Lung (tissue), 12 donors: ENCODE data around the gene UPF3A. TPM values are rescaled to one million over a fixed set of nuclear protein-coding genes. Genes with fewer than 3 reads are reported as not detected.

Experiments used
- ATAC-seq: fragments of 200-7000 bp; cut with Tn5 transposase; one replicate; pipeline ENCODE4 v1.9.1; 2020; ENCODE audit warnings: moderate number of reproducible peaks; ENCODE audit not compliant: insufficient read depth, low FRiP score
- DNase-seq, 3 donors: peaks; one replicate each; pipeline ENCODE4 v3.0.0-alpha.2; 2013 to 2017
- H3K27ac ChIP-seq, 2 donors: one replicate each; pipeline ENCODE4 v1.5.1; 2013; ENCODE audit warnings: mild to moderate bottlenecking in 2 of 2, moderate library complexity in 2 of 2, control low read depth in 1 of 2, inconsistent platforms in 1 of 2, low read depth in 1 of 2, low read length in 1 of 2
- H3K27me3 ChIP-seq, 3 donors: one replicate each; pipeline ENCODE4 v1.5.1; 2013; ENCODE audit warnings: low read length in 2 of 3; ENCODE audit not compliant: control insufficient read depth in 3 of 3, insufficient read depth in 3 of 3
- H3K36me3 ChIP-seq, 4 donors: one replicate each; pipeline ENCODE4 v1.5.1; 2013; ENCODE audit warnings: low read length in 4 of 4, mild to moderate bottlenecking in 1 of 4, moderate library complexity in 1 of 4; ENCODE audit not compliant: control insufficient read depth in 4 of 4, insufficient read depth in 4 of 4
- H3K4me1 ChIP-seq, 5 donors: one replicate each; pipeline ENCODE4 v1.5.1; 2013; ENCODE audit warnings: low read length in 5 of 5, mild to moderate bottlenecking in 2 of 5, moderate library complexity in 1 of 5; ENCODE audit not compliant: control insufficient read depth in 5 of 5, insufficient read depth in 5 of 5
- H3K4me3 ChIP-seq: one replicate; pipeline ENCODE4 v1.5.1; 2013; ENCODE audit warnings: mild to moderate bottlenecking, control low read depth, moderate library complexity
- H3K9ac ChIP-seq, 2 donors: one replicate each; pipeline ENCODE4 v1.5.1; 2013; ENCODE audit warnings: low read length in 2 of 2, control low read depth in 1 of 2; ENCODE audit not compliant: insufficient read depth in 1 of 2
- H3K9me3 ChIP-seq, 4 donors: one replicate each; pipeline ENCODE4 v1.5.1; 2013; ENCODE audit warnings: low read length in 3 of 4, mild to moderate bottlenecking in 1 of 4, moderate library complexity in 1 of 4; ENCODE audit not compliant: control insufficient read depth in 4 of 4, insufficient read depth in 3 of 4
- CTCF ChIP-seq: IDR thresholded peaks from 2 replicates; pipeline ENCODE4 v1.5.1; 2012; ENCODE audit warnings: mild to moderate bottlenecking; ENCODE audit errors: control extremely low read depth, extremely low read depth
- WGBS, 2 donors: extraction: QIAGEN DNeasy Blood & Tissue Kit; methylation state at CpG; one replicate each; pipeline ENCODE4 v1.1.7; 2013; 5-methylcytosine and 5-hydroxymethylcytosine counted together
- polyA plus RNA-seq, 2 donors: library from polyadenylated mRNA; stranded (reverse); fragments of 200-250 nt; gene quantifications; one replicate each; pipeline ENCODE4 v1.2.1, GENCODE V29; 2013
- total RNA-seq, 2 donors: library from RNA; depleted of rRNA in 1 of 2; stranded (reverse); fragments of >200 nt in 1 of 2; gene quantifications; one replicate each; pipeline ENCODE4 v1.2.1, GENCODE V29; 2014 to 2021
- donor health status: control.
- donor health status: control.
- donor health status: Bipolar disorder and iron deficiency.
- donor health status: healthy.
- donor health status: DM: yes; HTN: yes; CAD: no.

The UPF3A gene
- total and polyA plus RNA-seq, 4 donors: 31.3 to 57.1 (median 42.3) TPM

GRCh38 chr13:114284680-114285079, 3.3 kb downstream of the UPF3A start:
- Histone ChIP-seq H3K4me1 (peaks cover 0 to 26% (median 7%) of the 10 kb centered on the region in 5 donors), H3K27ac (no peak overlapping the region), H3K27me3 (no peaks in the 10 kb centered on the region), H3K9me3 (no peaks in the 10 kb centered on the region), H3K4me3 (no peak overlapping the region), H3K9ac (no peak overlapping the region), H3K36me3 (peaks cover 3 to 28% (median 14%) of the 10 kb centered on the region in 4 donors)
- DNase-seq (no peak), ATAC-seq (no peak)
- TF ChIP-seq CTCF: no peak
- WGBS, 2 donors: 97 to 98% methylated on average over 8 of the region's 8 CpGs

- Histone ChIP-seq H3K9ac (no peak overlapping the region), H3K4me3 (no peak overlapping the region), H3K36me3 (peaks cover 3 to 28% (median 19%) of the 10 kb centered on the region in 4 donors), H3K27me3 (no peaks in the 10 kb centered on the region), H3K9me3 (no peaks in the 10 kb centered on the region), H3K4me1 (peaks cover 0 to 21% (median 3%) of the 10 kb centered on the region in 5 donors), H3K27ac (no peak overlapping the region)
- no peak for DNase-seq
- WGBS, 2 donors: 89 to 95% methylated on average over 4 of the region's 4 CpGs
- TF ChIP-seq CTCF: no peak
- no peak for ATAC-seq
Measured at GRCh38 chr13:114285166-114285808, 3.9 kb downstream of the UPF3A start.

GRCh38 chr13:114286808-114287207, 5.4 kb downstream of the UPF3A start:
- Histone ChIP-seq H3K4me1 (peaks cover 0 to 13% (median 3%) of the 10 kb centered on the region in 5 donors), H3K36me3 (peaks cover 3 to 28% (median 20%) of the 10 kb centered on the region in 4 donors), H3K4me3 (no peak overlapping the region), H3K9me3 (no peaks in the 10 kb centered on the region), H3K27ac (no peak overlapping the region), H3K9ac (no peak overlapping the region), H3K27me3 (no peaks in the 10 kb centered on the region)
- no peak for TF ChIP-seq CTCF
- DNase-seq (no peak), ATAC-seq (no peak)
- 96% methylated on average over 8 of the region's 8 CpGs for WGBS, 2 donors
